ENCODE data around the gene SMIM5.

The SMIM5 gene

GRCh38 chr17:75604034-75604695 lies 29.1 kb upstream of the SMIM5 start:
- no peak for DNase-seq

- DNase-seq = no peak
Measured at GRCh38 chr17:75605790-75606189, 27.4 kb upstream of the SMIM5 start.

GRCh38 chr17:75607086-75607485 lies 26.1 kb upstream of the SMIM5 start:
- no peak for DNase-seq

GRCh38 chr17:75610103-75610984 lies 22.9 kb upstream of the SMIM5 start:
- no peak for DNase-seq

- no peak for DNase-seq
Measured at GRCh38 chr17:75611851-75612429, 21.3 kb upstream of the SMIM5 start.

- no peak for DNase-seq
Measured at GRCh38 chr17:75612906-75613626, 20.2 kb upstream of the SMIM5 start.

GRCh38 chr17:75614006-75614405 lies 19.2 kb upstream of the SMIM5 start:
- no peak for DNase-seq

- DNase-seq = no peak
Measured at GRCh38 chr17:75614556-75615270, 18.5 kb upstream of the SMIM5 start.

GRCh38 chr17:75615301-75615700 lies 17.9 kb upstream of the SMIM5 start:
- no peak for DNase-seq

GRCh38 chr17:75616521-75617122 lies 16.6 kb upstream of the SMIM5 start:
- no peak for DNase-seq

- DNase-seq = no peak
Measured at GRCh38 chr17:75617218-75617617, 16.0 kb upstream of the SMIM5 start.

GRCh38 chr17:75617675-75618074 lies 15.6 kb upstream of the SMIM5 start:
- no peak for DNase-seq

- no peak for DNase-seq
Measured at GRCh38 chr17:75619506-75620431, 13.5 kb upstream of the SMIM5 start.

- no peak for DNase-seq
Measured at GRCh38 chr17:75621489-75621888, 11.7 kb upstream of the SMIM5 start.

GRCh38 chr17:75622076-75622475 lies 11.2 kb upstream of the SMIM5 start:
- DNase-seq = no peak

- no peak for DNase-seq
Measured at GRCh38 chr17:75622771-75623273, 10.4 kb upstream of the SMIM5 start.

- no peak for DNase-seq
Measured at GRCh38 chr17:75623386-75623785, 9.8 kb upstream of the SMIM5 start.

- no peak for DNase-seq
Measured at GRCh38 chr17:75624021-75624420, 9.2 kb upstream of the SMIM5 start.

GRCh38 chr17:75624714-75625345 lies 8.4 kb upstream of the SMIM5 start:
- no peak for DNase-seq

- DNase-seq = no peak
Measured at GRCh38 chr17:75625813-75626486, 7.3 kb upstream of the SMIM5 start.
